CD14-positive monocyte (primary cell): Measurements from ENCODE around the gene CACNB4. TPM values are rescaled to one million over a fixed set of nuclear protein-coding genes. Genes with fewer than 3 reads are reported as not detected.

Experiments used
- DNase-seq, 3 donors: peaks; one replicate each; pipeline ENCODE4 v3.0.0-alpha.2; 2011 to 2022
- H2AFZ ChIP-seq: 2 replicates; pipeline ENCODE4 v1.6.0; 2012; ENCODE audit warnings: mild to moderate bottlenecking, low read depth, low read length, inconsistent platforms; ENCODE audit not compliant: insufficient read depth, poor library complexity, severe bottlenecking
- H3K27ac ChIP-seq, 2 donors: 1 replicate in 1 of 2; 2 replicates in 1 of 2; pipeline ENCODE4 v1.5.1; 2012 to 2013; ENCODE audit warnings: low read length in 2 of 2, control low read depth in 1 of 2, inconsistent platforms in 1 of 2, low read depth in 1 of 2, mild to moderate bottlenecking in 1 of 2
- H3K27me3 ChIP-seq, 2 donors: one replicate each; pipeline versions ENCODE4 v1.6.0 to v1.6.1; 2011 to 2013; ENCODE audit warnings: low read length in 2 of 2; ENCODE audit not compliant: control insufficient read depth in 2 of 2, insufficient read depth in 2 of 2
- H3K36me3 ChIP-seq, 2 donors: replicated peaks in 1 of 2; 1 replicate in 1 of 2; 2 replicates in 1 of 2; pipeline versions ENCODE4 v1.5.1 to v1.6.1; 2012 to 2013; ENCODE audit warnings: low read length in 2 of 2, control low read depth in 1 of 2, inconsistent platforms in 1 of 2, mild to moderate bottlenecking in 1 of 2; ENCODE audit not compliant: insufficient read depth in 2 of 2, control insufficient read depth in 1 of 2
- H3K4me1 ChIP-seq, 2 donors: 1 replicate in 1 of 2; 2 replicates in 1 of 2; pipeline versions ENCODE4 v1.5.1 to v1.6.1; 2012 to 2013; ENCODE audit warnings: low read length in 2 of 2, control low read depth in 1 of 2, inconsistent platforms in 1 of 2, mild to moderate bottlenecking in 1 of 2, moderate library complexity in 1 of 2; ENCODE audit not compliant: insufficient read depth in 2 of 2, control insufficient read depth in 1 of 2
- H3K4me2 ChIP-seq: replicated peaks from 2 replicates; pipeline ENCODE3; 2012; ENCODE audit warnings: low read length, moderate library complexity, mild to moderate bottlenecking; ENCODE audit not compliant: poor library complexity, severe bottlenecking; ENCODE audit errors: extremely low read depth
- H3K4me3 ChIP-seq, 3 experiments: fragments of 200-600 bp in 1 of 3; sonication (generic) in 1 of 3; replicated peaks in 1 of 3; 1 replicate in 2 of 3; 2 replicates in 1 of 3; pipeline ENCODE4 v1.5.1; 2011 to 2013; ENCODE audit warnings: low read length in 3 of 3, mild to moderate bottlenecking in 3 of 3, control low read depth in 2 of 3, low read depth in 2 of 3, inconsistent platforms in 1 of 3, moderate library complexity in 1 of 3
- H3K79me2 ChIP-seq: 2 replicates; pipeline ENCODE4 v1.6.0; 2012; ENCODE audit warnings: mild to moderate bottlenecking, control low read depth, inconsistent platforms, low read length, moderate library complexity; ENCODE audit not compliant: insufficient read depth
- H3K9ac ChIP-seq: 2 replicates; pipeline ENCODE4 v1.6.0; 2017; ENCODE audit warnings: low read length, mild to moderate bottlenecking; ENCODE audit not compliant: insufficient read depth, poor library complexity, severe bottlenecking
- H3K9me3 ChIP-seq, 2 donors: replicated peaks in 1 of 2; 1 replicate in 1 of 2; 2 replicates in 1 of 2; pipeline versions ENCODE4 v1.5.1 to v1.6.1; 2012 to 2013; ENCODE audit warnings: low read length in 2 of 2, control low read depth in 1 of 2; ENCODE audit not compliant: control insufficient read depth in 1 of 2, insufficient read depth in 1 of 2
- H4K20me1 ChIP-seq: 2 replicates; pipeline ENCODE4 v1.6.0; 2012; ENCODE audit warnings: mild to moderate bottlenecking, low read length, control low read depth, moderate library complexity; ENCODE audit not compliant: insufficient read depth
- H3K27ac Mint-ChIP-seq, 7 donors: one replicate each; pipeline ENCODE4 v1.8.0; 2020; ENCODE audit warnings: mild to moderate bottlenecking in 7 of 7, mixed read lengths in 7 of 7, moderate library complexity in 6 of 7, inconsistent platforms in 2 of 7
- H3K27me3 Mint-ChIP-seq, 3 donors: one replicate each; pipeline ENCODE4 v1.8.0; 2021 to 2022; ENCODE audit warnings: low read depth in 3 of 3, mild to moderate bottlenecking in 3 of 3, mixed read lengths in 3 of 3, moderate library complexity in 3 of 3, inconsistent platforms in 1 of 3
- H3K36me3 Mint-ChIP-seq, 2 donors: one replicate each; pipeline ENCODE4 v1.8.0; 2020; ENCODE audit warnings: mixed read lengths in 2 of 2, inconsistent platforms in 1 of 2, mild to moderate bottlenecking in 1 of 2
- H3K4me1 Mint-ChIP-seq: one replicate; pipeline ENCODE4 v1.8.0; 2020; ENCODE audit warnings: mild to moderate bottlenecking, mixed read lengths
- H3K4me3 Mint-ChIP-seq, 2 donors: one replicate each; pipeline ENCODE4 v1.8.0; 2020; ENCODE audit warnings: mild to moderate bottlenecking in 2 of 2, mixed read lengths in 2 of 2, moderate library complexity in 1 of 2
- H3K9me3 Mint-ChIP-seq, 7 donors: one replicate each; pipeline ENCODE4 v1.8.0; 2020 to 2022; ENCODE audit warnings: mixed read lengths in 7 of 7, mild to moderate bottlenecking in 6 of 7, moderate library complexity in 6 of 7, inconsistent platforms in 2 of 7
- CTCF ChIP-seq: fragments of 200-600 bp; IDR thresholded peaks from one replicate; pipeline ENCODE4 v1.8.0; 2022; ENCODE audit warnings: antibody characterized with exemption, mild to moderate bottlenecking
- WGBS: methylation state at CpG from one replicate; pipeline ENCODE4 v1.1.5; 2013; ENCODE audit warnings: missing lambda C conversion rate; ENCODE audit not compliant: insufficient coverage; 5-methylcytosine and 5-hydroxymethylcytosine counted together
- intact Hi-C, 2 donors: fragments of 100-400 bp; cut with micrococcal nuclease; formaldehyde crosslinking; loops; one replicate each; pipeline versions ENCODE4 v1.15.0 to v1.15.1; 2023
- polyA plus RNA-seq, 3 donors: library from polyadenylated mRNA; depleted of rRNA in 1 of 3; unstranded in 2 of 3; stranded (reverse) in 1 of 3; fragments of 300-500 nt in 2 of 3; fragments of >200 nt in 1 of 3; fragmentation: Illumina TruSeq in 2 of 3; gene quantifications; 1 replicate in 2 of 3; 2 replicates in 1 of 3; pipeline ENCODE4 v1.2.3, GENCODE V29; 2012 to 2021

Gene CACNB4
- polyA plus RNA-seq, 3 donors, result 0.44 to 1.9 (median 1.1) TPM

- Histone ChIP-seq H3K4me3 (peak overlapping the region; percentile 47 to 94 (median 50)), H3K79me2 (peaks cover 43% of the 10 kb centered on the region), H3K27ac (peak overlapping the region; percentile 53 to 93), H2AFZ (peak overlapping the region; percentile 95), H3K9ac (peak overlapping the region; percentile 94), H3K36me3 (peaks cover 0 to 4% of the 10 kb centered on the region in 2 donors), H3K27me3 (no peaks in the 10 kb centered on the region), H3K4me1 (peaks cover 22 to 26% of the 10 kb centered on the region in 2 donors), H3K9me3 (no peaks in the 10 kb centered on the region), H3K4me2 (peak overlapping the region; percentile 94), H4K20me1 (peaks cover 19% of the 10 kb centered on the region)
- peak overlapping the region; percentile 81 to 96 (median 94) for H3K27ac Mint-ChIP-seq
- no peak for DNase-seq
- intact Hi-C loops, result loop anchor here (5.0 to 10.0 kb wide), 3 partner anchors 58 to 888 kb away; partner anchors contain the start of genes ARL6IP6 (in 1 of the 2) and PRPF40A (in 1 of the 2)
- TF ChIP-seq CTCF, result no peak
- no peaks in the 10 kb centered on the region for H3K27me3 Mint-ChIP-seq
- peaks cover 0 to 7% of the 10 kb centered on the region in 2 donors for H3K36me3 Mint-ChIP-seq
- peaks cover 39% of the 10 kb centered on the region for H3K4me1 Mint-ChIP-seq
- H3K4me3 Mint-ChIP-seq, result peak overlapping the region; percentile 96 to 97
- no CpG with 5 or more reads among the region's 5 CpGs for WGBS
- no peaks in the 10 kb centered on the region for H3K9me3 Mint-ChIP-seq
These were observed 269.9 kb downstream of the CACNB4 start for GRCh38 chr2:151828890-151829324.

- Histone ChIP-seq H2AFZ (peak within 1 kb of the TSS; percentile 95), H3K79me2 (peaks cover 49% of the 10 kb centered on the region), H3K36me3 (peaks cover 0 to 4% of the 10 kb centered on the region in 2 donors), H3K4me1 (peaks cover 22 to 23% of the 10 kb centered on the region in 2 donors), H3K4me3 (peak within 1 kb of the TSS; percentile 94 to 98 (median 95)), H3K9me3 (no peaks in the 10 kb centered on the region), H3K4me2 (peak within 1 kb of the TSS; percentile 94), H4K20me1 (peaks cover 25% of the 10 kb centered on the region), H3K9ac (peak within 1 kb of the TSS; percentile 94), H3K27ac (peak within 1 kb of the TSS; percentile 53 to 93), H3K27me3 (no peaks in the 10 kb centered on the region)
- peaks cover under 1 to 7% of the 10 kb centered on the region in 2 donors for H3K36me3 Mint-ChIP-seq
- peak within 1 kb of the TSS; percentile 96 to 98 for H3K4me3 Mint-ChIP-seq
- H3K9me3 Mint-ChIP-seq, result no peaks in the 10 kb centered on the region
- WGBS, result under 1% methylated on average over 51 of the region's 64 CpGs
- intact Hi-C loops, result loop anchor here (5.0 to 10.0 kb wide), 3 partner anchors 59 to 889 kb away; partner anchors contain the start of genes ARL6IP6 (in 1 of the 2) and PRPF40A (in 1 of the 2)
- DNase-seq, result peak; percentile 91 to 97 (median 96)
- peak within 1 kb of the TSS; percentile 81 to 96 (median 95) for H3K27ac Mint-ChIP-seq
- no peak for TF ChIP-seq CTCF
- no peaks in the 10 kb centered on the region for H3K27me3 Mint-ChIP-seq
- H3K4me1 Mint-ChIP-seq, result peaks cover 44% of the 10 kb centered on the region
These were observed 270.5 kb downstream of the CACNB4 start, which contains the start of gene ARL5A for GRCh38 chr2:151828143-151828889. Gene ARL5A (minus strand): TSS chr2:151828421. CDS start chr2:151828176, 245 bp downstream.
